ENCODE results near the gene IL1RAPL2.

DNA sequence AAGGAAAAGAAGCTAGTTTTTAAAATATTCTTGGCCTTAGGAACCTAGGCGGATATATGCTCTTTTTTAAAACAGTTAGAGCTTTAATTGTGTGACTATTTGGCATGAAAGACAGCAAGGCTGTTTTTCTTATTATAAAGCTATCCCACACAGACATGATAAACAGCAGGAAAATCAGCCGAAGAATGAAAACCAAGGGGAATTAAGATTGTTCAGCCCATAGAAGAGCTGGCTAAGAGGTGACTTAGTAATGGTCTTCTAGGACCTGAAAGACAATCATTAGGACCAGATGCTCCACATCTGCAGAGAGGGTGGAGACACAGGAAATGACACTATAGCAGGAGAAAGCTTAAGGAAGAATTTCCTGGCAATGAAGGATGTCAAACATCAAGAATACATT lies 1085.0 kb downstream of the IL1RAPL2 start:
- TF ChIP-seq, protein P1, sequence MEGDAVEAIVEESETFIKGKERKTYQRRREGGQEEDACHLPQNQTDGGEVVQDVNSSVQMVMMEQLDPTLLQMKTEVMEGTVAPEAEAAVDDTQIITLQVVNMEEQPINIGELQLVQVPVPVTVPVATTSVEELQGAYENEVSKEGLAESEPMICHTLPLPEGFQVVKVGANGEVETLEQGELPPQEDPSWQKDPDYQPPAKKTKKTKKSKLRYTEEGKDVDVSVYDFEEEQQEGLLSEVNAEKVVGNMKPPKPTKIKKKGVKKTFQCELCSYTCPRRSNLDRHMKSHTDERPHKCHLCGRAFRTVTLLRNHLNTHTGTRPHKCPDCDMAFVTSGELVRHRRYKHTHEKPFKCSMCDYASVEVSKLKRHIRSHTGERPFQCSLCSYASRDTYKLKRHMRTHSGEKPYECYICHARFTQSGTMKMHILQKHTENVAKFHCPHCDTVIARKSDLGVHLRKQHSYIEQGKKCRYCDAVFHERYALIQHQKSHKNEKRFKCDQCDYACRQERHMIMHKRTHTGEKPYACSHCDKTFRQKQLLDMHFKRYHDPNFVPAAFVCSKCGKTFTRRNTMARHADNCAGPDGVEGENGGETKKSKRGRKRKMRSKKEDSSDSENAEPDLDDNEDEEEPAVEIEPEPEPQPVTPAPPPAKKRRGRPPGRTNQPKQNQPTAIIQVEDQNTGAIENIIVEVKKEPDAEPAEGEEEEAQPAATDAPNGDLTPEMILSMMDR (IDR thresholded peaks at IDR 0.05) = no peak
- TF ChIP-seq POLR2A (IDR thresholded peaks at IDR 0.05) = no peak

Data from thyroid gland (tissue), 4 donors.